Liver (tissue), 9 donors: ENCODE measurements around the gene ZFYVE28. TPM values are rescaled to one million over a fixed set of nuclear protein-coding genes. Genes with fewer than 3 reads are reported as not detected.

ENCODE experiments used
- DNase-seq: peaks from one replicate; pipeline ENCODE4 v3.0.0-alpha.2; 2017; ENCODE audit warnings: low spot score
- H3K27ac ChIP-seq, 2 donors: one replicate each; pipeline ENCODE4 v1.7.0; 2013; ENCODE audit warnings: inconsistent platforms in 2 of 2, low read length in 2 of 2, control low read depth in 1 of 2, low read depth in 1 of 2, mild to moderate bottlenecking in 1 of 2
- H3K27me3 ChIP-seq, 4 donors: one replicate each; pipeline versions ENCODE4 v1.6.1 to v1.7.0; 2013; ENCODE audit warnings: low read length in 3 of 4, inconsistent platforms in 1 of 4, mild to moderate bottlenecking in 1 of 4, moderate library complexity in 1 of 4; ENCODE audit not compliant: control insufficient read depth in 4 of 4, insufficient read depth in 4 of 4
- H3K36me3 ChIP-seq, 4 donors: one replicate each; pipeline versions ENCODE4 v1.6.1 to v1.7.0; 2013; ENCODE audit warnings: low read length in 3 of 4, mild to moderate bottlenecking in 3 of 4, low read depth in 1 of 4, moderate library complexity in 1 of 4; ENCODE audit not compliant: control insufficient read depth in 4 of 4, insufficient read depth in 3 of 4
- H3K4me1 ChIP-seq, 4 donors: one replicate each; pipeline versions ENCODE4 v1.6.1 to v1.7.0; 2013; ENCODE audit warnings: low read length in 3 of 4, mild to moderate bottlenecking in 3 of 4, moderate library complexity in 1 of 4; ENCODE audit not compliant: control insufficient read depth in 4 of 4, insufficient read depth in 4 of 4
- H3K4me3 ChIP-seq, 3 donors: one replicate each; pipeline versions ENCODE4 v1.6.1 to v1.7.0; 2013; ENCODE audit warnings: low read length in 3 of 3, control low read depth in 1 of 3, low read depth in 1 of 3, mild to moderate bottlenecking in 1 of 3
- H3K9ac ChIP-seq, 2 donors: one replicate each; pipeline ENCODE4 v1.7.0; 2013; ENCODE audit warnings: low read length in 2 of 2, mild to moderate bottlenecking in 2 of 2, moderate library complexity in 2 of 2, control low read depth in 1 of 2, low read depth in 1 of 2
- H3K9me3 ChIP-seq, 4 donors: one replicate each; pipeline versions ENCODE4 v1.6.1 to v1.7.0; 2013; ENCODE audit warnings: low read length in 3 of 4; ENCODE audit not compliant: control insufficient read depth in 4 of 4
- FOXA1 ChIP-seq: IDR thresholded peaks from 2 replicates; pipeline ENCODE4 v1.6.1; 2016; ENCODE audit warnings: antibody characterized with exemption
- GABPA ChIP-seq, 2 donors: IDR thresholded peaks in 1 of 2; conservative IDR thresholded peaks in 1 of 2; 2 replicates each; pipeline ENCODE4 v1.6.1; 2016; ENCODE audit warnings: antibody characterized with exemption in 2 of 2, mild to moderate bottlenecking in 1 of 2, moderate library complexity in 1 of 2
- HNF4A ChIP-seq, 2 donors: conservative IDR thresholded peaks; 2 replicates each; pipeline ENCODE4 v1.6.1; 2016; ENCODE audit warnings: antibody characterized with exemption in 2 of 2, mild to moderate bottlenecking in 2 of 2
- JUND ChIP-seq, 2 donors: IDR thresholded peaks; 2 replicates each; pipeline ENCODE4 v1.6.1; 2016; ENCODE audit warnings: antibody characterized with exemption in 2 of 2
- NR2F2 ChIP-seq: IDR thresholded peaks from 2 replicates; pipeline ENCODE4 v1.6.1; 2016; ENCODE audit warnings: antibody characterized with exemption
- RAD21 ChIP-seq, 2 donors: IDR thresholded peaks; 2 replicates each; pipeline ENCODE4 v1.6.1; 2016; ENCODE audit warnings: antibody characterized with exemption in 2 of 2, mild to moderate bottlenecking in 2 of 2
- TAF1 ChIP-seq: conservative IDR thresholded peaks from 2 replicates; pipeline ENCODE4 v1.6.1; 2016; ENCODE audit warnings: antibody characterized with exemption, mild to moderate bottlenecking
- WGBS: extraction: QIAGEN DNeasy Blood & Tissue Kit; methylation state at CpG from one replicate; pipeline ENCODE4 v1.1.7; 2013; 5-methylcytosine and 5-hydroxymethylcytosine counted together
- polyA plus RNA-seq, 2 donors: library from polyadenylated mRNA; stranded (reverse) in 1 of 2; unstranded in 1 of 2; fragments of 200-250 nt in 1 of 2; fragments of >200 nt in 1 of 2; fragmentation: Nextera tagmentation in 1 of 2; extraction: Ambion mirVana in 1 of 2; gene quantifications; one replicate each; pipeline versions ENCODE4 v1.2.1 to v1.2.3, GENCODE V29; 2013 to 2015
- total RNA-seq, 2 donors: library from RNA; depleted of rRNA; stranded (reverse); fragments of >200 nt; gene quantifications; one replicate each; pipeline ENCODE4 v1.2.3, GENCODE V29; 2014
- TF ChIP-seq, protein P1 (sequence below): IDR thresholded peaks from 2 replicates; pipeline ENCODE4 v1.6.1; 2016; ENCODE audit warnings: antibody characterized with exemption, mild to moderate bottlenecking
- TF ChIP-seq, protein P2 (sequence below): IDR thresholded peaks from 2 replicates; pipeline ENCODE4 v1.6.1; 2016; ENCODE audit warnings: antibody characterized with exemption
- TF ChIP-seq, protein P3 (sequence below): IDR thresholded peaks from 2 replicates; pipeline ENCODE4 v1.6.1; 2016; ENCODE audit warnings: antibody characterized with exemption
- TF ChIP-seq, protein P4 (sequence below): fragments of 150-350 bp; IDR thresholded peaks from 2 replicates; pipeline ENCODE4 v1.5.1; 2017; ENCODE audit warnings: improper control_type of control experiment, low read depth, low read length; ENCODE audit not compliant: missing input control
- donor health status: healthy.
- donor health status: healthy.
- donor health status: healthy.
- donor health status: healthy.
- donor health status: healthy.

Gene ZFYVE28
- total and polyA plus RNA-seq, 4 donors, result 2.0 to 6.1 (median 2.7) TPM

DNA sequence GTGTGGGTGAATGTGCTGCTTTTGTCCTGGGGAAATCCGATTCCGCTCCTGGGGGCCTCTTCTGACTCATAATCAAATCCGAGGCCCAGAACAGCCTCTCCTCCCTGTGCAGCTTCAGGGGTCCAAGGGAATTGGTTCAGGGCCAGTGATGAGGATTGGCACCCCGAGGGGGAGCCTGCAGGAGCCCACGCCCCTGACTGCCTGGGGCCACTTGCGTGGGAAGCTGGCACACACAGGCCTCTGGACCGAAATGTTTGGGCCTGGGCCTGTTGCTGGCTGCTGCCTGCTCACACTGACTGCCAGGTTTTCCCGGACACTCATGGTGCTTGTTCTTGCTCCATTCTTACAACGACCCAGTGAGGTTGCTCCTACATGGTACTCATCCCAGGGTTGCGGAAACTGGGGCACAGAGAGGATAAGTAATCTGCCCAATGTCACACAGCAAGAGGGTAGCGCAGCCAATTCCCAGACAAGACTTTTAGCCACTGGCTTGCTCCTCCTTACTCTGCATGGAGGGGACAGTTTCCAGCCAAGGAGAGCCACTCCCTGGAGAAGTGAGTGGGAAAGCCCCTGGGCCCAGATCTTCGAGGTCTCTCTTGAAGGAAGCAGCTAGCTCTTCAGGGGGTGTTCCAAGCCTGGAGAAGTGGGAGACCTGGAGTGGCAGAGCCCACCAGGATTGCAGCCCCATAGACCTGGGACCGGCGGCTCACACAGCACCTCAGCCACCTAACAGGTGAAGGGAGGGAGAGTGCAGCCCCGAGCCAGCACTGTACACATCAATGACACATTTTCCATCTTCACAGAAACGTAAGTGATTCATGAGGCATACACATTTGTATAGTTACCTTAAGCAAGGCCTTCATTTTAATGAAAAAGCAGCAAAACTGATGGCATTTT is 20.6 kb upstream of the ZFYVE28 start:
- Histone ChIP-seq H3K9ac (no peak overlapping the region), H3K4me3 (no peak overlapping the region), H3K9me3 (no peaks in the 10 kb centered on the region), H3K4me1 (no peaks in the 10 kb centered on the region), H3K27ac (no peak overlapping the region), H3K36me3 (no peaks in the 10 kb centered on the region), H3K27me3 (no peaks in the 10 kb centered on the region)
- DNase-seq, result no peak
- WGBS, result 92% methylated on average over 16 of the region's 16 CpGs
- TF ChIP-seq TAF1, result no peak
- TF ChIP-seq, protein P1, sequence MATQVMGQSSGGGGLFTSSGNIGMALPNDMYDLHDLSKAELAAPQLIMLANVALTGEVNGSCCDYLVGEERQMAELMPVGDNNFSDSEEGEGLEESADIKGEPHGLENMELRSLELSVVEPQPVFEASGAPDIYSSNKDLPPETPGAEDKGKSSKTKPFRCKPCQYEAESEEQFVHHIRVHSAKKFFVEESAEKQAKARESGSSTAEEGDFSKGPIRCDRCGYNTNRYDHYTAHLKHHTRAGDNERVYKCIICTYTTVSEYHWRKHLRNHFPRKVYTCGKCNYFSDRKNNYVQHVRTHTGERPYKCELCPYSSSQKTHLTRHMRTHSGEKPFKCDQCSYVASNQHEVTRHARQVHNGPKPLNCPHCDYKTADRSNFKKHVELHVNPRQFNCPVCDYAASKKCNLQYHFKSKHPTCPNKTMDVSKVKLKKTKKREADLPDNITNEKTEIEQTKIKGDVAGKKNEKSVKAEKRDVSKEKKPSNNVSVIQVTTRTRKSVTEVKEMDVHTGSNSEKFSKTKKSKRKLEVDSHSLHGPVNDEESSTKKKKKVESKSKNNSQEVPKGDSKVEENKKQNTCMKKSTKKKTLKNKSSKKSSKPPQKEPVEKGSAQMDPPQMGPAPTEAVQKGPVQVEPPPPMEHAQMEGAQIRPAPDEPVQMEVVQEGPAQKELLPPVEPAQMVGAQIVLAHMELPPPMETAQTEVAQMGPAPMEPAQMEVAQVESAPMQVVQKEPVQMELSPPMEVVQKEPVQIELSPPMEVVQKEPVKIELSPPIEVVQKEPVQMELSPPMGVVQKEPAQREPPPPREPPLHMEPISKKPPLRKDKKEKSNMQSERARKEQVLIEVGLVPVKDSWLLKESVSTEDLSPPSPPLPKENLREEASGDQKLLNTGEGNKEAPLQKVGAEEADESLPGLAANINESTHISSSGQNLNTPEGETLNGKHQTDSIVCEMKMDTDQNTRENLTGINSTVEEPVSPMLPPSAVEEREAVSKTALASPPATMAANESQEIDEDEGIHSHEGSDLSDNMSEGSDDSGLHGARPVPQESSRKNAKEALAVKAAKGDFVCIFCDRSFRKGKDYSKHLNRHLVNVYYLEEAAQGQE, result no peak
- TF ChIP-seq FOXA1, result no peak
- no peak for TF ChIP-seq RAD21 (IDR thresholded peaks at IDR 0.05)
- TF ChIP-seq HNF4A (conservative IDR thresholded peaks at IDR 0.05), result no peak
- no peak for TF ChIP-seq JUND (IDR thresholded peaks at IDR 0.05)
- TF ChIP-seq, protein P2, sequence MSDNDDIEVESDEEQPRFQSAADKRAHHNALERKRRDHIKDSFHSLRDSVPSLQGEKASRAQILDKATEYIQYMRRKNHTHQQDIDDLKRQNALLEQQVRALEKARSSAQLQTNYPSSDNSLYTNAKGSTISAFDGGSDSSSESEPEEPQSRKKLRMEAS, result no peak
- TF ChIP-seq NR2F2, result no peak
- TF ChIP-seq, protein P3, sequence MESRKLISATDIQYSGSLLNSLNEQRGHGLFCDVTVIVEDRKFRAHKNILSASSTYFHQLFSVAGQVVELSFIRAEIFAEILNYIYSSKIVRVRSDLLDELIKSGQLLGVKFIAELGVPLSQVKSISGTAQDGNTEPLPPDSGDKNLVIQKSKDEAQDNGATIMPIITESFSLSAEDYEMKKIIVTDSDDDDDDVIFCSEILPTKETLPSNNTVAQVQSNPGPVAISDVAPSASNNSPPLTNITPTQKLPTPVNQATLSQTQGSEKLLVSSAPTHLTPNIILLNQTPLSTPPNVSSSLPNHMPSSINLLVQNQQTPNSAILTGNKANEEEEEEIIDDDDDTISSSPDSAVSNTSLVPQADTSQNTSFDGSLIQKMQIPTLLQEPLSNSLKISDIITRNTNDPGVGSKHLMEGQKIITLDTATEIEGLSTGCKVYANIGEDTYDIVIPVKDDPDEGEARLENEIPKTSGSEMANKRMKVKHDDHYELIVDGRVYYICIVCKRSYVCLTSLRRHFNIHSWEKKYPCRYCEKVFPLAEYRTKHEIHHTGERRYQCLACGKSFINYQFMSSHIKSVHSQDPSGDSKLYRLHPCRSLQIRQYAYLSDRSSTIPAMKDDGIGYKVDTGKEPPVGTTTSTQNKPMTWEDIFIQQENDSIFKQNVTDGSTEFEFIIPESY, result no peak
- no peak for TF ChIP-seq GABPA (IDR thresholded peaks at IDR 0.05 in 1 of 2, conservative IDR thresholded peaks at IDR 0.05 in 1 of 2)
- TF ChIP-seq, protein P4, sequence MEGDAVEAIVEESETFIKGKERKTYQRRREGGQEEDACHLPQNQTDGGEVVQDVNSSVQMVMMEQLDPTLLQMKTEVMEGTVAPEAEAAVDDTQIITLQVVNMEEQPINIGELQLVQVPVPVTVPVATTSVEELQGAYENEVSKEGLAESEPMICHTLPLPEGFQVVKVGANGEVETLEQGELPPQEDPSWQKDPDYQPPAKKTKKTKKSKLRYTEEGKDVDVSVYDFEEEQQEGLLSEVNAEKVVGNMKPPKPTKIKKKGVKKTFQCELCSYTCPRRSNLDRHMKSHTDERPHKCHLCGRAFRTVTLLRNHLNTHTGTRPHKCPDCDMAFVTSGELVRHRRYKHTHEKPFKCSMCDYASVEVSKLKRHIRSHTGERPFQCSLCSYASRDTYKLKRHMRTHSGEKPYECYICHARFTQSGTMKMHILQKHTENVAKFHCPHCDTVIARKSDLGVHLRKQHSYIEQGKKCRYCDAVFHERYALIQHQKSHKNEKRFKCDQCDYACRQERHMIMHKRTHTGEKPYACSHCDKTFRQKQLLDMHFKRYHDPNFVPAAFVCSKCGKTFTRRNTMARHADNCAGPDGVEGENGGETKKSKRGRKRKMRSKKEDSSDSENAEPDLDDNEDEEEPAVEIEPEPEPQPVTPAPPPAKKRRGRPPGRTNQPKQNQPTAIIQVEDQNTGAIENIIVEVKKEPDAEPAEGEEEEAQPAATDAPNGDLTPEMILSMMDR, result no peak

DNA sequence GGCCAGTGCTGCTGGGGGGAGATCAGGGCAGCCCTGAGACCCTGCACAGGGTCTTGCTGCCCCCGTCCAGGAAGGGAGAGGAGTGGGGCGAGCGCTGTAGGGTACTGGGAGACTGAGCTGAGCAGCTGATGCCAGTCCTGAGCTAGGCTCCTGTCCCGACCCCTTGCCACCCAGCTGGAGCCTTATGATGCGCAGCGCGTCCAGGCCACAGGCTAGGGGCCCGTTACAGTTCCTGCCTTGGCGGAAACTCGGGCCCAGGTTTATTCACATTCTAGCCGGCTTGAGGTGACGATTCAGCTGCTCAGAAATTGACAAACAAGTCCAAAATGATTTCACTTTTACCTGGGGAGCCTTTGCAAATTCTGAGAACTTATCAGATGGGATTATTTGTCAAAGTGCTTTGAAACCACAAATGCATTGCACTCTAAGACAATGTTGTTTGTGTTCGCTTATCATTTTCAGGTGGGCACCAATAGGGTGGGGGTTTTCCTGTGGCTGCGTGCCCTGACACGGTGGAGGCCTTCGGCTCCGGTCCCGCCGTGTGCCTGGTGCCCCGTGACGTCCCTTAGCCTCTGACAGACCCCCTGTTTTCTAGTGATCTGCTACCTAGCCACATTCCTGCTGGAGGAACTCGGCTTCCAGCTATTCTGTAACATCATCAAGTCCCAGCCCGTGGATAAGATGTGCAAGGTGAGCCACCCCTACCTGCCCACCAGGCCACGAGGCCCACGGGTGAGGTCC is 19.2 kb upstream of the ZFYVE28 start:
- no peak overlapping the region for H3K27ac ChIP-seq
- no peaks in the 10 kb centered on the region for H3K9me3 ChIP-seq
- whole genome bisulfite sequencing, result 90% methylated on average over 25 of the region's 25 CpGs
- no peaks in the 10 kb centered on the region for H3K4me1 ChIP-seq
- TF ChIP-seq, protein P4, result no peak
- DNase-seq, result no peak
- H3K4me3 ChIP-seq, result no peak overlapping the region
- no peaks in the 10 kb centered on the region for H3K27me3 ChIP-seq
- H3K9ac ChIP-seq, result no peak overlapping the region
- H3K36me3 ChIP-seq, result no peaks in the 10 kb centered on the region
